Astrocyte of the hippocampus (primary cell): ENCODE measurements around the gene ATXN7.

Source experiments
- DNase-seq: peaks from one replicate; pipeline ENCODE4 v3.0.0; 2011; ENCODE audit warnings: low read depth, low spot score

ATXN7 gene

GRCh38 chr3:64019271-64019670 lies 155.6 kb downstream of the ATXN7 start:
- no peak for DNase-seq

- DNase-seq, result no peak
Measured at GRCh38 chr3:64019879-64020278, 156.2 kb downstream of the ATXN7 start.

GRCh38 chr3:64021922-64022321 lies 158.3 kb downstream of the ATXN7 start:
- no peak for DNase-seq

- DNase-seq, result peak; percentile 41
Measured at GRCh38 chr3:64022451-64023186, 159.0 kb downstream of the ATXN7 start.

GRCh38 chr3:64023187-64023860 lies 159.7 kb downstream of the ATXN7 start, which contains the start of gene PSMD6:
TSS of gene PSMD6 (minus strand) at chr3:64023494. CDS start at chr3:64023419, 75 bp downstream.
- peak; percentile 94 for DNase-seq

GRCh38 chr3:64023861-64024223 lies 160.2 kb downstream of the ATXN7 start:
- DNase-seq, result no peak

- no peak for DNase-seq
Measured at GRCh38 chr3:64026346-64026745, 162.7 kb downstream of the ATXN7 start.

- DNase-seq, result no peak
Measured at GRCh38 chr3:64027658-64028057, 164.0 kb downstream of the ATXN7 start.

- no peak for DNase-seq
Measured at GRCh38 chr3:64028754-64029153, 165.1 kb downstream of the ATXN7 start.

- no peak for DNase-seq
Measured at GRCh38 chr3:64029287-64029686, 165.6 kb downstream of the ATXN7 start.

GRCh38 chr3:64030741-64031140 lies 167.1 kb downstream of the ATXN7 start:
- DNase-seq, result peak; percentile 87

- peak; percentile 33 for DNase-seq
Measured at GRCh38 chr3:64031540-64032508, 168.2 kb downstream of the ATXN7 start.

- DNase-seq, result no peak
Measured at GRCh38 chr3:64033069-64033468, 169.4 kb downstream of the ATXN7 start.

- no peak for DNase-seq
Measured at GRCh38 chr3:64037084-64037483, 173.4 kb downstream of the ATXN7 start.

- no peak for DNase-seq
Measured at GRCh38 chr3:64038253-64038767, 174.6 kb downstream of the ATXN7 start.

- DNase-seq, result no peak
Measured at GRCh38 chr3:64039332-64039731, 175.7 kb downstream of the ATXN7 start.

GRCh38 chr3:64039981-64040733 lies 176.5 kb downstream of the ATXN7 start:
- DNase-seq, result peak; percentile 53

GRCh38 chr3:64042952-64043351 lies 179.3 kb downstream of the ATXN7 start:
- no peak for DNase-seq

- no peak for DNase-seq
Measured at GRCh38 chr3:64046592-64046991, 182.9 kb downstream of the ATXN7 start.

- DNase-seq, result no peak
Measured at GRCh38 chr3:64046996-64047594, 183.4 kb downstream of the ATXN7 start.

- peak; percentile 70 for DNase-seq
Measured at GRCh38 chr3:64047787-64048186, 184.1 kb downstream of the ATXN7 start.
